ENCODE data around the gene CLIP3.

- TF ChIP-seq CTCF (IDR thresholded peaks at IDR 0.05) = no peak
- TF ChIP-seq ZFX (IDR thresholded peaks at IDR 0.05; ENCODE audit: borderline replicate concordance) = no peak
Observed at GRCh38 chr19:35986111-35986510, 46.6 kb downstream of the CLIP3 start.
